Measurements from ENCODE around the gene CTSA.
A peak's percentile ranks its signal among the peaks of the same experiment; 100 is the strongest.

The CTSA gene

GRCh38 chr20:45926731-45927070, 35.6 kb downstream of the CTSA start:
- TF ChIP-seq GATA2 (IDR thresholded peaks at IDR 0.05; ENCODE audit: low read depth, low read length) (no peak), GATA3 (IDR thresholded peaks at IDR 0.05; ENCODE audit: low read depth, low read length) (no peak)

DNA sequence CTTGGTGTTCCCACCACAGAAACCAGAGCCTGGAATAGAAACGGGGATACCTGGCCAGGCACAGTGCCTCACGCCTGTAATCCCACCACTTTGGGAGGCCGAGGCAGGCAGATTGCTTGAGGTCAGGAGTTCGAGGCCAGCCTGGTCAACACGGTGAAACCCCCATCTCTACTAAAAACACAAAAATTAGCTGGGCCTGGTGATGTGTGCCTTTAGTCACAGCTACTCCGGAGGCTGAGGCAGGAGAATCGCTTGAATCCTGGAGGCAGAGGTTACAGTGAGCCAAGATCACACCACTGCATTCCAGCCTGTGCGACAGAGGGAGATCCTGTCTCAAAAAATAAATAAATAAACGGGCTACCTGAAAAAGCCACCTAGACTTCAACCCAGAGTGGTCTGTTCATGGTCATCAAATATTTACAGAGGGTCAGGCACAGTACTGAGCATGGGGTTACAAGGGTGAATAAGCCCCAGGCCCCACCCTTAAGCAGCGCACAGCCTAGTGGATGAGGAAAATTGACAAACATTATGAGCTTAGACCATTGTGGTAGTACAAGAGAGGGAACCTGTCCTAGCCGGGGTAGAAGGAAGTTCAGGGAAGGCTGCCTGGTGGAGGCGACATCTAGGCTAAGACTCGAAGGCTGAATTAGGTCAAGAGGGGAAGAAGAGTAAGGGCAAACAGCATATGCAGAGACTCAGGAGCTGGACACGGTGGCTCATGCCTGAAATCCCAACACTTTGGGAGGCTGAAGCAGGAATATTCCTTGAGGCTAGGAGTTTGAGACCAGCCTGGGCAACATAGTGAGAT, 36.1 kb downstream of the CTSA start:
- TF ChIP-seq GATA2 (IDR thresholded peaks at IDR 0.05; ENCODE audit: low read depth, low read length) (no peak), GATA3 (IDR thresholded peaks at IDR 0.05; ENCODE audit: low read depth, low read length) (no peak)

DNA sequence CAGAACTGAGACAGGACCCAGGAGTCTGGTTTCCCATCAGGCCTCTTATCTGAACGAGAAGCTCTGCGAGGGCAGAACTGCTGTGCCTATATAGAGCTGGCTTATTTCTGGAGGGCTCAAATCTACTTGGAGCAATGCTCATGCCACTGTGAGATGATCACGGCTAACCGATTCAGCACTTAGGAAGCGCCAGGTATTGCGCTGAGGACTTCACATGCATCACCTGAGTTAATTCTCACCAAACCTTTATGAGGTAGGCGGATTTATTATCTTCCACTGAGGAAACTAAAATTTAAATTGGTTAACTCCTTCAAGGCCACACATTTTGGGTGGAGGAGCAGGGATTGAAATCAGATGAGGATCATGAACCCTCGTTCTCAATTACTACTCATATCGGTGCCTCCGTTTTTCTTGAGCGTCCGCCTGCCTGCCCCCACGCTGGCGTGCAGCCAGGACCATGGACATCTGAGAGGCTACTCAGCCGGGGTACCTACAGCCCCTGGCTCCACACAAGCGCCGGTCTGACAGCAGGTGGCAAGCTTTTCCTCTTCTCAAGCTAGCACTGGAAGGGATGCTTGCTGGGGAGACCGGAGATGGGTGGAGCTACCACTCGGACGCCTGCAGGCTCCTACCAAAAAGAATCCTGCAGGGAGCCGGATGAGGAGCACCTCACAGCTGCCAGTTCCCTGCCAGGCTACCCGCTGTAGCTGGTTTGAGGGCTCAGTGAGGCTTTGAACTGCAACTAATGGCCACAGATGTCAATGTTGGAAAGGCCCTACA, 42.3 kb downstream of the CTSA start:
- TF ChIP-seq GATA3 (IDR thresholded peaks at IDR 0.05; ENCODE audit: low read depth, low read length): no peak
- no peak for TF ChIP-seq GATA2 (IDR thresholded peaks at IDR 0.05; ENCODE audit: low read depth, low read length)

GRCh38 chr20:45934046-45934585, 43.0 kb downstream of the CTSA start:
- TF ChIP-seq GATA3 (IDR thresholded peaks at IDR 0.05; ENCODE audit: low read depth, low read length) (no peak), GATA2 (IDR thresholded peaks at IDR 0.05; ENCODE audit: low read depth, low read length) (no peak)

- TF ChIP-seq GATA3 (IDR thresholded peaks at IDR 0.05; ENCODE audit: low read depth, low read length) (no peak), GATA2 (IDR thresholded peaks at IDR 0.05; ENCODE audit: low read depth, low read length) (0 out of 2 replicates have a peak, but pooled peaks have one; percentile 5)
Measured at GRCh38 chr20:45934586-45935415, 43.7 kb downstream of the CTSA start, which contains the start of gene PCIF1. PCIF1 (plus strand) TSS chr20:45934683; CDS start chr20:45939000, 4,317 bp downstream.

GRCh38 chr20:45935416-45936046, 44.4 kb downstream of the CTSA start:
- TF ChIP-seq GATA2 (IDR thresholded peaks at IDR 0.05; ENCODE audit: low read depth, low read length) (no peak), GATA3 (IDR thresholded peaks at IDR 0.05; ENCODE audit: low read depth, low read length) (no peak)

- TF ChIP-seq GATA2 (IDR thresholded peaks at IDR 0.05; ENCODE audit: low read depth, low read length): no peak
- TF ChIP-seq GATA3 (IDR thresholded peaks at IDR 0.05; ENCODE audit: low read depth, low read length): no peak
Measured at GRCh38 chr20:45937765-45938164, 46.6 kb downstream of the CTSA start.

DNA sequence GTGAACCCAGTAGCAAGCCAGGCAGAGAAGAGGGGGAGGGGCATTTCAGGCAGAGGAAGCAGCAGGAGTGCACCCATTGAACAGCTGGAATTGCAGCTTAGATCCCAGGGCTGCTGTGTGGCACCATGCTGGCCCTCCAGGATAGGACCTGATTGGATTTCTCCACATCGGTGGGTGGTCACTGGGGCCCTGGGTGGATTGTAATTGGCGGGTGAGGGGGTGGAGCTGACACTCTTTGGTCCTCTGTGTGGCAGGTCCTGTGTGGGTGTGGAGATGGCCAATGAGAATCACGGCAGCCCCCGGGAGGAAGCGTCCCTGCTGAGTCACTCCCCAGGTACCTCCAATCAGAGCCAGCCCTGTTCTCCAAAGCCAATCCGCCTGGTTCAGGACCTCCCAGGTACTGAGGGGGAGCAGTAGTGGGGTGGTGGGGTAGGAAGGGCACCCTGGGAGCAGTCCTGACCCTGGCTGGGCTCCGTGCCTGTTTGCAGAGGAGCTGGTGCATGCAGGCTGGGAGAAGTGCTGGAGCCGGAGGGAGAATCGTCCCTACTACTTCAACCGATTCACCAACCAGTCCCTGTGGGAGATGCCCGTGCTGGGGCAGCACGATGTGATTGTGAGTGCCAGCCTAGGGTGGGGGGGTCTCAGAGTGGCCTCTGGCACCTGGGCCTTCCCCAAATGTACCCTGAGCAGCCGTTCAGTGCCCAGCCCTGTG, 47.7 kb downstream of the CTSA start:
- TF ChIP-seq GATA3 (IDR thresholded peaks at IDR 0.05; ENCODE audit: low read depth, low read length) (no peak), GATA2 (IDR thresholded peaks at IDR 0.05; ENCODE audit: low read depth, low read length) (no peak)

- TF ChIP-seq GATA2 (IDR thresholded peaks at IDR 0.05; ENCODE audit: low read depth, low read length) (no peak), GATA3 (IDR thresholded peaks at IDR 0.05; ENCODE audit: low read depth, low read length) (no peak)
Measured at GRCh38 chr20:45940053-45940452, 48.9 kb downstream of the CTSA start.

GRCh38 chr20:45940469-45940868, 49.3 kb downstream of the CTSA start:
- TF ChIP-seq GATA2 (IDR thresholded peaks at IDR 0.05; ENCODE audit: low read depth, low read length) (no peak), GATA3 (IDR thresholded peaks at IDR 0.05; ENCODE audit: low read depth, low read length) (no peak)

DNA sequence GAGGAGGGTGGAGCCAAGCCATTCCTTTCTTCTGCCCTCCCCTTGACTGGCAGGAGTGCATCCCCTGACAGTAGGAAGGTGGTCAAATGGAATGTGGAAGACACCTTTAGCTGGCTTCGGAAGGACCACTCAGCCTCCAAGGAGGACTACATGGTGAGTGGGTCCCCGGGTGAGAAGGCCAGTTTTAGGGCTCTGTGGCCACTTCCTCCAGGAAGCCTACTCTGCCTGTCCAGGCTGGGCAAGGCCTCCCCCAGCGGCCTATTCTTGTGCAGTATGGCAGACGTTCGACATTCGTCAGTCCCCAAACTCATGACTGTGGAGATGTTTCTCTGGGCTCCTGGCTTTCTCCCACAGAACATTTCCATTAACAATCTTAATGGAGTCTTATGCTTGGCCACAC, 52.5 kb downstream of the CTSA start:
- TF ChIP-seq GATA3 (IDR thresholded peaks at IDR 0.05; ENCODE audit: low read depth, low read length) (no peak), GATA2 (IDR thresholded peaks at IDR 0.05; ENCODE audit: low read depth, low read length) (no peak)

DNA sequence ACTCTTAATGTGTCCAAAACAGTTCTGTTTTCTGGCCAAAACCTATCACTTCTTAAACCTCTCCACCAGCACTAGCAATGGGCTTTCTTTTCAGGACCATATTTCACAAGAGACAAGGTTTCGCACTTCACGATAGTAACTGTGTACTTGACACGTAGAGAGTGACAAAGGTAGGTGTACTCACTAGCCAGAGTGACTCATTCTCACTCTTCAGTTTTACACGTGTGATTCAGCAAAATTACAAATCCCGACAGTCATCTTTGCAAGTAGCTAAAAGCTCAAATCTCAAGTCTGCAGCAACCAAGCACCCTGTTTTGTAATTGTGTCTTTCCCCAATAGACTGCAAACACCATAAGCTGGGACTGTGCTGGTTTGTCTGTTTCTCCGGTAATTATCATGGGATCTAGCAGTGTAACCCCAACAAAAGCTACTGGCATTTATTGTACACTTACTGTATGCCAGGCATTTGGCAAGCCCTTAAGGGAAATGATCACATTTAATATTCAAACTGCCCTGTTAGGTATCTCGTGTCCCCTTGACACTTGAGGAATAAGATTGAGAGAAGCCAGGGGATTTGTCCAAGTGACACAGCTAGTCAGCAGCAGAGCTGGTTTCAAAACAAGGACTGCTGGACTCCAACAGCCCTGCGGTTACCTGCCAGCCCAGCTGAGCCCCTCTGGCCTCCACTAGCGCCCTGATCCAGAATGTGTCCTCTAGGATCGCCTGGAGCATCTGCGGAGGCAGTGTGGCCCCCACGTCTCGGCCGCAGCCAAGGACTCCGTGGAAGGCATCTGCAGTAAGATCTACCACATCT, 53.2 kb downstream of the CTSA start:
- no peak for TF ChIP-seq GATA2 (IDR thresholded peaks at IDR 0.05; ENCODE audit: low read depth, low read length)
